Measurements from ENCODE around the gene SH3BGRL2.

Gene SH3BGRL2

GRCh38 chr6:79627422-79627821 is 3.7 kb upstream of the SH3BGRL2 start:
- no peak overlapping the region for H3K9ac ChIP-seq (ENCODE audit: low read depth, low read length, poor library complexity)

GRCh38 chr6:79628466-79629288 is 2.5 kb upstream of the SH3BGRL2 start:
- Histone ChIP-seq H3K79me1 (ENCODE audit: low read depth, low read length) (no peaks in the 10 kb centered on the region), H3K4me2 (ENCODE audit: insufficient read depth, low read length, poor library complexity, severe bottlenecking) (no peak overlapping the region), H3K18ac (ENCODE audit: low read length) (no peak overlapping the region), H2AK5ac (ENCODE audit: low read depth, low read length) (no peak overlapping the region), H2BK120ac (ENCODE audit: low read depth, low read length) (no peak overlapping the region), H3K9me3 (replicated peaks in 1 of 2; ENCODE audit: control insufficient read depth in 2 of 2, insufficient read depth in 1 of 2, low read depth in 1 of 2, low read length in 2 of 2) (no peaks in the 10 kb centered on the region), H2BK12ac (ENCODE audit: low read length) (no peak overlapping the region), H3K4me1 (ENCODE audit: control insufficient read depth in 2 of 2, insufficient read depth in 1 of 2, low read depth in 1 of 2, low read length in 2 of 2) (peaks cover 1 to 6% of the 10 kb centered on the region in 2 donors), H3K14ac (ENCODE audit: low read length) (no peak overlapping the region), H3K36me3 (replicated peaks in 1 of 2; ENCODE audit: control insufficient read depth in 2 of 2, insufficient read depth in 2 of 2, low read length in 2 of 2) (no peaks in the 10 kb centered on the region), H2AFZ (ENCODE audit: low read length) (no peak overlapping the region), H3K23ac (ENCODE audit: low read depth, low read length, poor library complexity) (no peak overlapping the region), H3K4me3 (ENCODE audit: low read length in 2 of 2) (no peak overlapping the region), H2BK15ac (ENCODE audit: low read length) (no peak overlapping the region), H3K27ac (replicated peaks; ENCODE audit: low read length) (no peak overlapping the region), H2BK5ac (ENCODE audit: low read length) (no peak overlapping the region), H4K8ac (ENCODE audit: low read depth, low read length) (no peak overlapping the region), H3K27me3 (ENCODE audit: control insufficient read depth in 3 of 3, insufficient read depth in 3 of 3, low read depth in 1 of 3, low read length in 3 of 3) (no peaks in the 10 kb centered on the region), H3K9ac (ENCODE audit: low read depth, low read length, poor library complexity) (no peak overlapping the region), H4K91ac (ENCODE audit: low read depth, low read length, poor library complexity) (no peak overlapping the region), H3K4ac (ENCODE audit: low read length) (no peak overlapping the region)
- DNase-seq (ENCODE audit: low spot score) = no peak
- no CpG with 5 or more reads among the region's 5 CpGs for WGBS, 2 donors (ENCODE audit: extremely low coverage in 2 of 2, insufficient read length in 2 of 2, insufficient replicate concordance in 1 of 2)

More at GRCh38 chr6:79627422-79627821, 3.7 kb upstream of the SH3BGRL2 start:
- Histone ChIP-seq H3K4me3 (ENCODE audit: low read length in 2 of 2) (no peak overlapping the region), H4K8ac (ENCODE audit: low read depth, low read length) (no peak overlapping the region), H2BK12ac (ENCODE audit: low read length) (no peak overlapping the region), H2BK15ac (ENCODE audit: low read length) (no peak overlapping the region), H3K23ac (ENCODE audit: low read depth, low read length, poor library complexity) (no peak overlapping the region), H2AFZ (ENCODE audit: low read length) (no peak overlapping the region), H3K18ac (ENCODE audit: low read length) (no peak overlapping the region), H4K91ac (ENCODE audit: low read depth, low read length, poor library complexity) (no peak overlapping the region), H2BK120ac (ENCODE audit: low read depth, low read length) (no peak overlapping the region), H3K4me2 (ENCODE audit: insufficient read depth, low read length, poor library complexity, severe bottlenecking) (no peak overlapping the region), H3K36me3 (replicated peaks in 1 of 2; ENCODE audit: control insufficient read depth in 2 of 2, insufficient read depth in 2 of 2, low read length in 2 of 2) (no peaks in the 10 kb centered on the region), H2AK5ac (ENCODE audit: low read depth, low read length) (no peak overlapping the region), H3K14ac (ENCODE audit: low read length) (no peak overlapping the region), H3K4me1 (ENCODE audit: control insufficient read depth in 2 of 2, insufficient read depth in 1 of 2, low read depth in 1 of 2, low read length in 2 of 2) (peaks cover 1 to 8% of the 10 kb centered on the region in 2 donors), H3K9me3 (replicated peaks in 1 of 2; ENCODE audit: control insufficient read depth in 2 of 2, insufficient read depth in 1 of 2, low read depth in 1 of 2, low read length in 2 of 2) (no peaks in the 10 kb centered on the region), H3K27me3 (ENCODE audit: control insufficient read depth in 3 of 3, insufficient read depth in 3 of 3, low read depth in 1 of 3, low read length in 3 of 3) (no peaks in the 10 kb centered on the region), H2BK5ac (ENCODE audit: low read length) (no peak overlapping the region), H3K27ac (replicated peaks; ENCODE audit: low read length) (no peak overlapping the region), H3K4ac (ENCODE audit: low read length) (no peak overlapping the region), H3K79me1 (ENCODE audit: low read depth, low read length) (no peaks in the 10 kb centered on the region)
- no peak for DNase-seq (ENCODE audit: low spot score)

GRCh38 chr6:79630380-79630882 is 698 bp upstream of the SH3BGRL2 start:
- Histone ChIP-seq H3K18ac (ENCODE audit: low read length) (no peak overlapping the region), H3K4me3 (ENCODE audit: low read length in 2 of 2) (peak overlapping the region; percentile 72 to 93), H3K4me1 (ENCODE audit: control insufficient read depth in 2 of 2, insufficient read depth in 1 of 2, low read depth in 1 of 2, low read length in 2 of 2) (peaks cover 4 to 6% of the 10 kb centered on the region in 2 donors), H3K14ac (ENCODE audit: low read length) (no peak overlapping the region), H2BK12ac (ENCODE audit: low read length) (no peak overlapping the region), H2AK5ac (ENCODE audit: low read depth, low read length) (no peak overlapping the region), H3K9ac (ENCODE audit: low read depth, low read length, poor library complexity) (no peak overlapping the region), H2AFZ (ENCODE audit: low read length) (peak overlapping the region; percentile 99), H3K79me1 (ENCODE audit: low read depth, low read length) (no peaks in the 10 kb centered on the region), H3K4ac (ENCODE audit: low read length) (no peak overlapping the region), H3K27ac (replicated peaks; ENCODE audit: low read length) (no peak overlapping the region), H4K91ac (ENCODE audit: low read depth, low read length, poor library complexity) (no peak overlapping the region), H3K27me3 (ENCODE audit: control insufficient read depth in 3 of 3, insufficient read depth in 3 of 3, low read depth in 1 of 3, low read length in 3 of 3) (no peaks in the 10 kb centered on the region), H2BK5ac (ENCODE audit: low read length) (no peak overlapping the region), H4K8ac (ENCODE audit: low read depth, low read length) (no peak overlapping the region), H2BK120ac (ENCODE audit: low read depth, low read length) (peak overlapping the region; percentile 58), H3K4me2 (ENCODE audit: insufficient read depth, low read length, poor library complexity, severe bottlenecking) (peak overlapping the region; percentile 92), H3K36me3 (replicated peaks in 1 of 2; ENCODE audit: control insufficient read depth in 2 of 2, insufficient read depth in 2 of 2, low read length in 2 of 2) (no peaks in the 10 kb centered on the region), H3K9me3 (replicated peaks in 1 of 2; ENCODE audit: control insufficient read depth in 2 of 2, insufficient read depth in 1 of 2, low read depth in 1 of 2, low read length in 2 of 2) (no peaks in the 10 kb centered on the region), H2BK15ac (ENCODE audit: low read length) (no peak overlapping the region), H3K23ac (ENCODE audit: low read depth, low read length, poor library complexity) (no peak overlapping the region)
- no CpG with 5 or more reads among the region's 8 CpGs for WGBS, 2 donors (ENCODE audit: extremely low coverage in 2 of 2, insufficient read length in 2 of 2, insufficient replicate concordance in 1 of 2)
- no peak for DNase-seq (ENCODE audit: low spot score)

- peaks cover 4 to 6% of the 10 kb centered on the region in 2 donors for H3K4me1 ChIP-seq (ENCODE audit: control insufficient read depth in 2 of 2, insufficient read depth in 1 of 2, low read depth in 1 of 2, low read length in 2 of 2)
- no peak overlapping the region for H3K27ac ChIP-seq (replicated peaks; ENCODE audit: low read length)
- peak overlapping the region; percentile 95 for H3K9ac ChIP-seq (ENCODE audit: low read depth, low read length, poor library complexity)
- peak overlapping the region; percentile 72 to 93 for H3K4me3 ChIP-seq (ENCODE audit: low read length in 2 of 2)
- H3K27me3 ChIP-seq (ENCODE audit: control insufficient read depth in 3 of 3, insufficient read depth in 3 of 3, low read depth in 1 of 3, low read length in 3 of 3) = peaks cover 0 to 2% (median 0%) of the 10 kb centered on the region in 3 experiments
- H2BK15ac ChIP-seq (ENCODE audit: low read length) = no peak overlapping the region
- no peak overlapping the region for H3K4ac ChIP-seq (ENCODE audit: low read length)
- H3K4me2 ChIP-seq (ENCODE audit: insufficient read depth, low read length, poor library complexity, severe bottlenecking) = peak overlapping the region; percentile 92
- no peak overlapping the region for H2BK12ac ChIP-seq (ENCODE audit: low read length)
- H3K18ac ChIP-seq (ENCODE audit: low read length) = peak overlapping the region; percentile 96
- no peak overlapping the region for H2BK120ac ChIP-seq (ENCODE audit: low read depth, low read length)
- WGBS, 2 donors (ENCODE audit: extremely low coverage in 2 of 2, insufficient read length in 2 of 2, insufficient replicate concordance in 1 of 2) = no CpG with 5 or more reads among the region's 12 CpGs
- H3K79me1 ChIP-seq (ENCODE audit: low read depth, low read length) = no peaks in the 10 kb centered on the region
- H3K36me3 ChIP-seq (replicated peaks in 1 of 2; ENCODE audit: control insufficient read depth in 2 of 2, insufficient read depth in 2 of 2, low read length in 2 of 2) = peaks cover 0 to 3% of the 10 kb centered on the region in 2 donors
- no peak overlapping the region for H4K8ac ChIP-seq (ENCODE audit: low read depth, low read length)
- H4K91ac ChIP-seq (ENCODE audit: low read depth, low read length, poor library complexity) = no peak overlapping the region
- H3K23ac ChIP-seq (ENCODE audit: low read depth, low read length, poor library complexity) = no peak overlapping the region
- H2BK5ac ChIP-seq (ENCODE audit: low read length) = peak overlapping the region; percentile 4
- no peak overlapping the region for H2AK5ac ChIP-seq (ENCODE audit: low read depth, low read length)
- peak overlapping the region; percentile 99 for H2AFZ ChIP-seq (ENCODE audit: low read length)
- no peaks in the 10 kb centered on the region for H3K9me3 ChIP-seq (replicated peaks in 1 of 2; ENCODE audit: control insufficient read depth in 2 of 2, insufficient read depth in 1 of 2, low read depth in 1 of 2, low read length in 2 of 2)
- no peak overlapping the region for H3K14ac ChIP-seq (ENCODE audit: low read length)
- no peak for DNase-seq (ENCODE audit: low spot score)
Observed at GRCh38 chr6:79631693-79632172, 604 bp downstream of the SH3BGRL2 start.

Measured in neuronal stem cell (in vitro differentiated cells).